Activated CD8-positive, alpha-beta memory T cell treated with anti-CD3 and anti-CD28 coated beads for 36 hours (primary cell): Measurements from ENCODE around the gene RAMP1. TPM values are rescaled to one million over a fixed set of nuclear protein-coding genes. Genes with fewer than 3 reads are reported as not detected.

ENCODE experiments used
- total RNA-seq, 2 experiments: library from RNA; stranded (reverse); gene quantifications; one replicate each; pipeline ENCODE4 v1.2.3, GENCODE V29; 2021

Gene RAMP1
- total RNA-seq, 2 experiments from 2014 or later = 0.34 to 0.63 TPM

Other genes starting within 250 kb of the RAMP1 start
- 100 to 1,000 TPM; 203 to 210 TPM for gene LRRFIP1, start 232.0 kb upstream of the RAMP1 start, total RNA-seq
- under 1 TPM; 0.25 to 0.34 TPM for gene RBM44, start 60.8 kb upstream of the RAMP1 start, total RNA-seq
- 10 to 100 TPM; 63.7 to 64.5 TPM for gene UBE2F, start 107.4 kb downstream of the RAMP1 start, total RNA-seq
- 10 to 100 TPM; 87.1 to 88.0 TPM for gene SCLY, start 201.4 kb downstream of the RAMP1 start, total RNA-seq
- gene ESPNL, start 240.7 kb downstream of the RAMP1 start, total RNA-seq = under 1 TPM; 0.04 TPM